Nasal cavity respiratory epithelium epithelial cell of viscerocranial mucosa (primary cell): ENCODE results near the gene FOXP2. TPM values are rescaled to one million over a fixed set of nuclear protein-coding genes. Genes with fewer than 3 reads are reported as not detected.

Experiments used
- total RNA-seq: library from RNA; depleted of rRNA; stranded (reverse); fragments of >200 nt; gene quantifications from 2 replicates; pipeline ENCODE4 v1.2.3, GENCODE V29; 2014

Gene FOXP2
- 1.1 and 3.1 TPM in 2 replicates for total RNA-seq

GRCh38 chr7:114414156-114415063 lies at the start of gene FOXP2:
Gene FOXP2 (plus strand): TSS chr7:114414815. CDS start chr7:114426512, 11,697 bp downstream.

